Aorta (tissue), 5 donors: ENCODE data around the gene MCU. TPM values are rescaled to one million over a fixed set of nuclear protein-coding genes. Genes with fewer than 3 reads are reported as not detected.
"Not testable (repeated sequence)": the region's sequence is repeated elsewhere in the genome, so short reads cannot be mapped to it uniquely, and the experiment has no call there.

ENCODE experiments used
- ATAC-seq: fragments of 200-7000 bp; cut with Tn5 transposase; one replicate; pipeline ENCODE4 v1.9.1; 2022; ENCODE audit warnings: moderate library complexity; ENCODE audit not compliant: low FRiP score
- DNase-seq, 2 donors: peaks; one replicate each; pipeline ENCODE4 v3.0.0-alpha.2; 2020
- H3K27ac ChIP-seq, 2 donors: one replicate each; pipeline ENCODE4 v1.5.1; 2013; ENCODE audit warnings: low read length in 2 of 2, mild to moderate bottlenecking in 2 of 2, moderate library complexity in 2 of 2, control low read depth in 1 of 2, inconsistent platforms in 1 of 2, low read depth in 1 of 2
- H3K27me3 ChIP-seq, 2 donors: one replicate each; pipeline ENCODE4 v1.6.1; 2013; ENCODE audit warnings: control low read depth in 1 of 2, low read length in 1 of 2, mild to moderate bottlenecking in 1 of 2, moderate library complexity in 1 of 2; ENCODE audit not compliant: insufficient read depth in 2 of 2, control insufficient read depth in 1 of 2
- H3K36me3 ChIP-seq, 2 donors: one replicate each; pipeline ENCODE4 v1.6.1; 2013; ENCODE audit warnings: control low read depth in 1 of 2, low read length in 1 of 2, mild to moderate bottlenecking in 1 of 2; ENCODE audit not compliant: insufficient read depth in 2 of 2, control insufficient read depth in 1 of 2
- H3K4me1 ChIP-seq, 2 donors: one replicate each; pipeline ENCODE4 v1.6.1; 2013; ENCODE audit warnings: low read length in 2 of 2, control low read depth in 1 of 2, mild to moderate bottlenecking in 1 of 2, moderate library complexity in 1 of 2; ENCODE audit not compliant: insufficient read depth in 2 of 2, control insufficient read depth in 1 of 2
- H3K4me3 ChIP-seq, 2 donors: one replicate each; pipeline ENCODE4 v1.5.1; 2013; ENCODE audit warnings: low read length in 2 of 2, control low read depth in 1 of 2, mild to moderate bottlenecking in 1 of 2
- H3K9me3 ChIP-seq: one replicate; pipeline ENCODE4 v1.6.1; 2013; ENCODE audit warnings: mild to moderate bottlenecking, low read length; ENCODE audit not compliant: control insufficient read depth
- WGBS, 2 donors: extraction: QIAGEN DNeasy Blood & Tissue Kit; methylation state at CpG; one replicate each; pipeline ENCODE4 v1.1.7; 2013; 5-methylcytosine and 5-hydroxymethylcytosine counted together
- intact Hi-C, 2 donors: fragments of 100-400 bp; cut with DNase I; formaldehyde crosslinking; loops; one replicate each; pipeline versions ENCODE4 v1.14.2 to v1.15.0; 2022
- polyA plus RNA-seq, 2 donors: library from polyadenylated mRNA; stranded (reverse); fragments of 200-250 nt; gene quantifications; one replicate each; pipeline ENCODE4 v1.2.3, GENCODE V29; 2013
- total RNA-seq, 2 donors: library from RNA; stranded (reverse); fragmentation: NEBNext Ultra II Directional; extraction: Animal tissue kit (Norgen Biotek cat#: 25700); gene quantifications; one replicate each; pipeline ENCODE4 v1.2.1, GENCODE V29; 2021
- donor health status: healthy with polysubstance abuse.
- donor health status: Bipolar disorder and iron deficiency.
- donor health status: DM: no; HTN: no; CAD: no.
- donor health status: DM: no; HTN: no; CAD: no.
- donor health status: DM: yes; HTN: yes; CAD: no.

Gene MCU
- total and polyA plus RNA-seq, 4 donors, result 18.3 to 45.6 (median 26.6) TPM

GRCh38 chr10:72730479-72730878, 38.5 kb downstream of the MCU start:
- Histone ChIP-seq H3K4me1 (no peaks in the 10 kb centered on the region), H3K27me3 (no peaks in the 10 kb centered on the region), H3K36me3 (peaks cover 0 to 2% of the 10 kb centered on the region in 2 donors), H3K4me3 (no peak overlapping the region), H3K27ac (no peak overlapping the region), H3K9me3 (no peaks in the 10 kb centered on the region)
- ATAC-seq (no peak), DNase-seq (no peak)
- 74 to 84% methylated on average over 5 of the region's 5 CpGs for WGBS, 2 donors
- intact Hi-C loops, result no loop called here

GRCh38 chr10:72731916-72732419, 40.0 kb downstream of the MCU start:
- H3K27ac ChIP-seq, result no peak overlapping the region
- H3K27me3 ChIP-seq, result no peaks in the 10 kb centered on the region
- H3K4me3 ChIP-seq, result no peak overlapping the region
- DNase-seq (no peak), ATAC-seq (no peak)
- no peaks in the 10 kb centered on the region for H3K4me1 ChIP-seq
- intact Hi-C loops, result no loop called here
- 74 to 78% methylated on average over 4 of the region's 4 CpGs for WGBS, 2 donors
- H3K36me3 ChIP-seq, result no peaks in the 10 kb centered on the region
- no peaks in the 10 kb centered on the region for H3K9me3 ChIP-seq

GRCh38 chr10:72732521-72732920, 40.6 kb downstream of the MCU start:
- H3K9me3 ChIP-seq, result no peaks in the 10 kb centered on the region
- intact Hi-C loops, result no loop called here
- H3K4me3 ChIP-seq, result no peak overlapping the region
- ATAC-seq (no peak), DNase-seq (no peak)
- H3K4me1 ChIP-seq, result no peaks in the 10 kb centered on the region
- no peaks in the 10 kb centered on the region for H3K27me3 ChIP-seq
- H3K36me3 ChIP-seq, result no peaks in the 10 kb centered on the region
- no peak overlapping the region for H3K27ac ChIP-seq
- 69 to 80% methylated on average over 2 of the region's 2 CpGs for WGBS, 2 donors

GRCh38 chr10:72733989-72734388, 42.0 kb downstream of the MCU start:
- intact Hi-C loops, result no loop called here
- Histone ChIP-seq H3K36me3 (no peaks in the 10 kb centered on the region), H3K27ac (no peak overlapping the region), H3K9me3 (no peaks in the 10 kb centered on the region), H3K4me1 (no peaks in the 10 kb centered on the region), H3K4me3 (no peak overlapping the region), H3K27me3 (no peaks in the 10 kb centered on the region)
- WGBS, 2 donors, result 94 to 95% methylated on average over 1 of the region's 1 CpG
- DNase-seq (no peak), ATAC-seq (no peak)

- intact Hi-C loops, result loop anchor here (5.0 kb wide), 2 partner anchors 33 to 43 kb away; partner anchors contain the start of gene MCU (in 1 of the 2)
- H3K27me3 ChIP-seq, result no peaks in the 10 kb centered on the region
- WGBS, 2 donors, result 84 to 91% methylated on average over 1 of the region's 1 CpG
- H3K9me3 ChIP-seq, result no peaks in the 10 kb centered on the region
- H3K4me3 ChIP-seq, result no peak overlapping the region
- no peak overlapping the region for H3K27ac ChIP-seq
- no peaks in the 10 kb centered on the region for H3K4me1 ChIP-seq
- DNase-seq (no peak), ATAC-seq (no peak)
- H3K36me3 ChIP-seq, result no peaks in the 10 kb centered on the region
Observed at GRCh38 chr10:72735288-72735936, 43.5 kb downstream of the MCU start.

- Histone ChIP-seq H3K4me1 (no peaks in the 10 kb centered on the region), H3K4me3 (no peak overlapping the region), H3K27me3 (no peaks in the 10 kb centered on the region), H3K27ac (peak overlapping the region; percentile 75 to 82), H3K36me3 (no peaks in the 10 kb centered on the region), H3K9me3 (no peaks in the 10 kb centered on the region)
- intact Hi-C loops, result loop anchor here (5.0 kb wide), 2 partner anchors 34 to 44 kb away; partner anchors contain the start of gene MCU (in 1 of the 2)
- 8 to 10% methylated on average over 1 of the region's 1 CpG for WGBS, 2 donors
- DNase-seq (no peak), ATAC-seq (peak; percentile 36)
Observed at GRCh38 chr10:72736176-72736827, 44.4 kb downstream of the MCU start.

GRCh38 chr10:72736828-72737220, 44.9 kb downstream of the MCU start:
- DNase-seq (no peak), ATAC-seq (no peak)
- no peaks in the 10 kb centered on the region for H3K36me3 ChIP-seq
- intact Hi-C loops, result loop anchor here (5.0 kb wide), 2 partner anchors 35 to 45 kb away; partner anchors contain the start of gene MCU (in 1 of the 2)
- peak overlapping the region; percentile 75 to 82 for H3K27ac ChIP-seq
- H3K27me3 ChIP-seq, result no peaks in the 10 kb centered on the region
- H3K4me1 ChIP-seq, result no peaks in the 10 kb centered on the region
- WGBS, 2 donors, result 36 to 40% methylated on average over 4 of the region's 4 CpGs
- H3K4me3 ChIP-seq, result no peak overlapping the region
- no peaks in the 10 kb centered on the region for H3K9me3 ChIP-seq

- H3K4me1 ChIP-seq, H3K27me3 ChIP-seq, ATAC-seq, H3K4me3 ChIP-seq, H3K9me3 ChIP-seq, H3K36me3 ChIP-seq, DNase-seq: not testable (repeated sequence)
- WGBS, 2 donors, result 93 to 95% methylated on average over 6 of the region's 6 CpGs
- H3K27ac ChIP-seq, result peak overlapping the region; percentile 64 to 82
- intact Hi-C loops, result loop anchor here (5.0 kb wide), 2 partner anchors 35 to 45 kb away; partner anchors contain the start of gene MCU (in 1 of the 2)
Observed at GRCh38 chr10:72737357-72737756, 45.4 kb downstream of the MCU start.
